GM19193 (cell line): Measurements from ENCODE around the gene NABP2.

Source experiments
- POLR2A ChIP-seq: IDR thresholded peaks from 4 replicates; pipeline ENCODE4 v1.6.1; 2011; ENCODE audit not compliant: insufficient read depth, insufficient read length; ENCODE audit errors: extremely low read depth

NABP2 gene

GRCh38 chr12:56256326-56256960 lies 32.3 kb downstream of the NABP2 start:
- no peak for TF ChIP-seq POLR2A

- TF ChIP-seq POLR2A, result no peak
These were observed 32.9 kb downstream of the NABP2 start for GRCh38 chr12:56257071-56257470.

- TF ChIP-seq POLR2A, result no peak
These were observed 33.4 kb downstream of the NABP2 start for GRCh38 chr12:56257491-56258067.

- peak; percentile 63 for TF ChIP-seq POLR2A
These were observed 34.1 kb downstream of the NABP2 start, which contains the start of gene ANKRD52 for GRCh38 chr12:56258068-56258819. Gene ANKRD52 (minus strand): TSS chr12:56258384. CDS start chr12:56258269, 115 bp downstream.

GRCh38 chr12:56258820-56259183 lies 34.7 kb downstream of the NABP2 start:
- no peak for TF ChIP-seq POLR2A

- no peak for TF ChIP-seq POLR2A
These were observed 36.2 kb downstream of the NABP2 start for GRCh38 chr12:56260380-56260779.

GRCh38 chr12:56260921-56261320 lies 36.8 kb downstream of the NABP2 start:
- TF ChIP-seq POLR2A, result no peak

GRCh38 chr12:56261503-56262232 lies 37.5 kb downstream of the NABP2 start:
- TF ChIP-seq POLR2A, result no peak

- peak; percentile 91 for TF ChIP-seq POLR2A
These were observed 42.7 kb downstream of the NABP2 start, which contains the start of gene COQ10A for GRCh38 chr12:56266693-56267442. Gene COQ10A (plus strand): TSS chr12:56266942. CDS start chr12:56267119, 177 bp downstream.

GRCh38 chr12:56267443-56268071 lies 43.4 kb downstream of the NABP2 start:
- TF ChIP-seq POLR2A, result no peak

- TF ChIP-seq POLR2A, result no peak
These were observed 46.9 kb downstream of the NABP2 start for GRCh38 chr12:56271031-56271430.

GRCh38 chr12:56274299-56274698 lies 50.2 kb downstream of the NABP2 start:
- no peak for TF ChIP-seq POLR2A

GRCh38 chr12:56278905-56279304 lies 54.8 kb downstream of the NABP2 start:
- TF ChIP-seq POLR2A, result no peak
